CD4-positive, alpha-beta T cell treated with Interleukin-2 at 100 ng/mL for 4 hours (primary cell): ENCODE data around the gene TPPP.
"Not testable (repeated sequence)": the region's sequence is repeated elsewhere in the genome, so short reads cannot be mapped to it uniquely, and the experiment has no call there.

Experiments
- DNase-seq: peaks from one replicate; pipeline ENCODE4 v3.0.0-alpha.2; 2020; ENCODE audit warnings: low spot score

Gene TPPP

DNA sequence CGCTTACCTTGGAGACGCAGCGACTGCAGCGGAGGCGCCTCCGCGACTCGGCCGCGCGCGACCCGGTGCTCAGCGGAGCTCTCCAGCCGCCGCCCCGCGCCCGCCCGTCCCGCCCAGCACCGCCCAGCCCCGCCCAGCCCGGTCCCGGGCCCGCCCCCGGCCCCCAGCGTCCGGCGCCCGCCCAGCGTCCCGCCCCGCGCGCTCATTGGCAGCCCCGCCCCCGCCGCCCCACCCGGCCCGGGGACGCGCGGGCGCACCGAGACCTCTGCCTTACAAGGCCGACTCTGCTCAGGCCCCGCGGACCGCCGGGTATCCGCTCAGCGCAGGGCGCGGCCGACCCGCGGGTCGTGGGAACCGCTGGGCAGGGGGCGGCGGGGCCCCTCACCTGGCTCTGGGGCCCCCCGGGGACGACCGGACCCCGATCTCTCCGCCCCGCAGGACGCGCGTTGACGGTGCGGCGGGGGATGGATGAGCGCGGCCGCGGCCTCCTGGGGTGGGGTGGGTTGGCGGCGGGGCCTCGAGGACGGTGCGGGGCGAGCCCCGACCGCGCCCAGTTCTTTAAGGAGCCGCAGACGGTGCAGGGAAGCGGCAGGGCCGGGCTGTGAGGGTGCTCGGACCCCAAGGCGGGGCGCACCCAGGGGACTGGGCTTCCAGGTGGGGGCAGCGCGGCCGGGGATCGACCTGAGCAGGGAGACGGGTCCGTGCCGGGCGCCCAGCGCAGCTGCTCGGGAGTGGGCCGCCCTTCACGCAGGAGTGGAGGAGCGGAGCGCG is at the start of gene TPPP:
TPPP (minus strand) TSS at position 82 of the 771 bp plus-strand sequence. CDS start 15,292 bp downstream, outside the sequence.
- peak; percentile 83 for DNase-seq

GRCh38 chr5:742276-742675 is 49.1 kb upstream of the TPPP start:
- DNase-seq = not testable (repeated sequence)

- not testable (repeated sequence) for DNase-seq
These were observed 41.0 kb upstream of the TPPP start for GRCh38 chr5:734145-734544.

- DNase-seq = not testable (repeated sequence)
These were observed 39.8 kb upstream of the TPPP start for GRCh38 chr5:732754-733454.

- not testable (repeated sequence) for DNase-seq
These were observed 36.1 kb upstream of the TPPP start for GRCh38 chr5:729225-729624.

- not testable (repeated sequence) for DNase-seq
These were observed 33.9 kb upstream of the TPPP start for GRCh38 chr5:727087-727486.

- DNase-seq = not testable (repeated sequence)
These were observed 30.7 kb upstream of the TPPP start for GRCh38 chr5:723865-724264.

GRCh38 chr5:723309-723708 is 30.2 kb upstream of the TPPP start:
- DNase-seq = not testable (repeated sequence)

GRCh38 chr5:719379-719778 is 26.2 kb upstream of the TPPP start:
- DNase-seq = not testable (repeated sequence)

DNA sequence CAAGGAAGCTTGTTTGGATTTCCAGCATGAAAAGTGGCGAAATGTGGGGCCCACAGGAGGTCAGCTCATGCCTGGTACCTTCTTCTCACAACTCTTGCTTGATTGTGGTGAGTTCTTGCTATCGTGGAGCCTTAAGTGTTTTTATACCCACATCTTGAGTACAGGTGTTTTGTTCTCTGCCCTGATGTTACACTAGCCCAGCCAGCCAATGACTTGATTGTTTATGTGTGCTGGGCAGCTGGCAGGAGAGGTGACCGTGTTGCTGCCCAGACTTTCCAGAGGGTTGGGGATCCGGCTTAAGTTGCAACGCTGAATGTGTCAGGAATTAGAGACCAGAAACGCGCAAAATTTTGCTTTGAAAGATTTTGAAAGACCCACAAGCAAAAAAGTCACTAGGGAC is 24.0 kb upstream of the TPPP start:
- no peak for DNase-seq

DNA sequence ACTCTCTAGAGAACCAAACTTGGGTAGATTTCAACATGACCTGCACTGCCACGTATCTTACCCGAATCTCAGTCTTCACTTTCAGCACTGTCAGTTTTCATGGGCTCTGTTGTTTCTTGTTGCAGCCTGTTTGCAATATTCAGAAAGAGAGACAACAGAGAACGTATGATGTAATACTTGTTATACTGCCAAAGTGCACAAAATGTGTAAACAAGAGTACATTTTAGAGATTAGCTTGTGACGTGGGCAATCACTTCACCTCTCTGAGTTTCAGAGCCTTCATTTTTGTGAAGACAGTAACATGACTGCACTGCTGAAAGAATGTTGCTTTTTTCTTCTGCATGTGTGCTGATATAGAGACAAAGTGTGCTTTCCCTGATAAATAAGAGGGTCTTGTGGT is 23.6 kb upstream of the TPPP start:
- not testable (repeated sequence) for DNase-seq

GRCh38 chr5:715636-716035 is 22.5 kb upstream of the TPPP start:
- not testable (repeated sequence) for DNase-seq

DNA sequence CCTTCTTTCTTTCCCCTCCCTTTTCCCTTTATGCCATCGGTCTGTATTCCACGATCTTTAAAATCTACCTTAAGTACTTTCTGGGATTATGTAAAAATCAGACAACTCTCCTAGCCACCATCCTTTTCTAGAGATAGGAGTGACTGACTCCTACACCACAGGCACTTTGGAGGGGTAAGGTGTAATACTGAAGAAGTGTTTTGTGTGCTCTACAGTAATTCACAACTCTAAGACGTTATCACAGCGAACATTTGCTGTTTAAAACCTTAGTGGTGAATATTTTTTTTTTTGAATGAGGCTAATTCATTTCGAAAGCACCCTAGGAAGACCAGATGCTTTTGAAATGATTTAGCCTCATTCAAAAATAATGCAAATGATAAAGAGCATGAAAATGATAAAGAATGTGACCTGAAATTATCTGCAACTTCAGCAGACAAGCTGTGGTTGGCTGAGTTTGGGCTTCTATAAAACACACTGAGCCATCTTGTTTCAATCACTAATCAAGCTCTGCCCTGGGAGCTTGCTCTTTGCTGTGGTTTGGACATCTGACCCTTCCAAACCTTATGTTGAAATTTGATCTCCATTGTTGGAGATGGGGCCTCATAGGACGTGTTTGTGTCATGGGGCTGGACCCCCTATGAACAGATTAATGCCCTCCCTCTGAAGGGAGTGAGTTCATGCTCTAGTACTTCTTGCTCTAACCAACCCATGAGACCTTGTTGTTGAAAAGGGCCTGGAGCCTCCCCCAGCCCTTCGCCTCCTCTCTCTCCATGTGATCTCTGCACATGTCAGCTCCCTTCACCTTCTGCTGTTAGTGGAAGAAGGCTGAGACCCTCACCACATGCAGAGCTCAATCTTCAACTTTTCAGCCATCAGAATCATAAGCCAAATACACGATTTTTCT is 21.3 kb upstream of the TPPP start:
- not testable (repeated sequence) for DNase-seq

DNA sequence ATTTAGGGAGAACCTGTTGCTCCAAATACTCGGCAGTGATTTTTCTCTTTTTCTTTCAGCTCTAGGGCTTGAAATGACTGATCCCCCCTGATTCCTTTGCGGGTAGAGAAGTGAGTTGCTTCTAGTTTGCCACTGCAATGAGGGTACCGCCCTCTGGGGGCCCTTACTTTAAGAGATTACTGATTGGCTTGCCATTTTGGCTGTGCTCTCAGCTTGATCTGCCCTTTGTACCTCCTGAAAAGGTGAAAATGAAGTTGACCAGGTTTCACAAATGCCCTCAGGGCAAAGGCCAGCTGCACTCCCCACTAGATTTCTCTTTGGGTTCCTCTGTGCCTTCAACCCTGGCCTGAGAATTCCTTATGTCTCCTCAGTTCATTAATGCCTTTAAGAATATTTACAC is 20.5 kb upstream of the TPPP start:
- DNase-seq = not testable (repeated sequence)

DNA sequence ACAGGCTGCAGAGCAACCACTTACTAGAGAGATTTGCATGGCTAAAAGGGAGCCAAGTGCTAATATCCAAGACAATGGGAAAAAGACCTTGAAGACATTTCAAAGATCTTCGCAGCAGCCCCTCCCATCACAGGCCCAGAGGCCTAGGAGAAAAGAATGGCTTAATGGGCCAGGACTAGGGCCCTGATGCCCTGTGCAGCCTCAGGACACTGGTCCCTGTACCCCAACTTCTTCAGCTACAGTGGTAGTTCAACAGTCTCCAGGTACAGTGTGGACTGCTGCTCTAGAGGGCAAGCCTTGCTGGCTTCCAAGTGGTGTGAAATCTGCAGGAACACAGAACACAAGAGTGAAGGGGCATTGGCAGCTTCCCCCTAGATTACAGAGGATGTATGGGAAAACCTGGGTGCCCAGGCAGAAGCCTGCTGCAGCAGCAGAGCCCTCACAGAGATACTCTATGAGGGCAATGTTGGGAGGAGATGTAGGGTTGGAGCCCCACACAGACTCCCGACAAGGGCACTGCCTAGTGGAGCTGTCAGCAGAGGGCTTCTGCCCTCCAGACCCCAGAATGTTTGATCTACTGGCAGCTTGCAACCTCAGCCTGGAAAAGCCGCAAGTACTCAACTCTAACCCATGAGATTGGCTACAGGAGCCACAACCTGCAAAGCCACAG is 15.8 kb upstream of the TPPP start:
- DNase-seq = not testable (repeated sequence)

DNA sequence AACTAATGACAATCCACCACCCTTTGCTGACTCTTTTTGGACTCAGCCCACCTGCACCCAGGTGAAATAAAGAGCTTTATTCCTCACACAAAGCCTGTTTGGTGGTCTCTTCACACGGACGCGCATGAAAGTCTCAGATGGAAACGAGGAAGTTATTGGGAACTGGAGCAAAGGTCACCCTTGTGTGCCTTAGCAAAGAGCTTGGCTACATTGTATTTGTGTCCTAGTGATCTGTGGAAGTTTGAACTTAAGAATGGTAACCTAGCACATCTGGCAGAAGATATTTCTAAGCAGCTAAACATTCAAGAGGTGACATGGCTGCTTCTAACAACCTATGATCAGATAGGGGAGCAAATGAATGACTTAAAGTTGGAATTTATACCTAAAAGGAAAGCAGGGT is 15.2 kb upstream of the TPPP start:
- DNase-seq = not testable (repeated sequence)

DNA sequence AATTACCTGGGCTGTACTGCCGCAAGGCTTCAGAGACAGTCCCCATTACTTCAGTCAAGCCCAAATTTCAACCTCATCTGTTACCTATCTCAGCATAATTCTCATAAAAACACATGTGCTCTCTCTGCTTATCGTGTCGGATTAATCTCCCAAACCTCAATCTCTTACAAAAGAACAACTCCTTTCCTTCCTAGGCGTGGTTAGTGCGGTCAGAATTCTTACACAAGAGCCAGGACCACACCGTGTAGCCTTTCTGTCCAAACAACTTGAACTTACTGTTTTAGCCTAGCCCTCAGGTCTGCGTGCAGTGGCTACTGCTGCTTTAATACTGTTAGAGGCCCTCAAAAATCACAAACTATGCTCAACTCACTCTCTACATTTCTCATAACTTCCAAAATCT is 13.0 kb upstream of the TPPP start:
- DNase-seq = not testable (repeated sequence)

DNA sequence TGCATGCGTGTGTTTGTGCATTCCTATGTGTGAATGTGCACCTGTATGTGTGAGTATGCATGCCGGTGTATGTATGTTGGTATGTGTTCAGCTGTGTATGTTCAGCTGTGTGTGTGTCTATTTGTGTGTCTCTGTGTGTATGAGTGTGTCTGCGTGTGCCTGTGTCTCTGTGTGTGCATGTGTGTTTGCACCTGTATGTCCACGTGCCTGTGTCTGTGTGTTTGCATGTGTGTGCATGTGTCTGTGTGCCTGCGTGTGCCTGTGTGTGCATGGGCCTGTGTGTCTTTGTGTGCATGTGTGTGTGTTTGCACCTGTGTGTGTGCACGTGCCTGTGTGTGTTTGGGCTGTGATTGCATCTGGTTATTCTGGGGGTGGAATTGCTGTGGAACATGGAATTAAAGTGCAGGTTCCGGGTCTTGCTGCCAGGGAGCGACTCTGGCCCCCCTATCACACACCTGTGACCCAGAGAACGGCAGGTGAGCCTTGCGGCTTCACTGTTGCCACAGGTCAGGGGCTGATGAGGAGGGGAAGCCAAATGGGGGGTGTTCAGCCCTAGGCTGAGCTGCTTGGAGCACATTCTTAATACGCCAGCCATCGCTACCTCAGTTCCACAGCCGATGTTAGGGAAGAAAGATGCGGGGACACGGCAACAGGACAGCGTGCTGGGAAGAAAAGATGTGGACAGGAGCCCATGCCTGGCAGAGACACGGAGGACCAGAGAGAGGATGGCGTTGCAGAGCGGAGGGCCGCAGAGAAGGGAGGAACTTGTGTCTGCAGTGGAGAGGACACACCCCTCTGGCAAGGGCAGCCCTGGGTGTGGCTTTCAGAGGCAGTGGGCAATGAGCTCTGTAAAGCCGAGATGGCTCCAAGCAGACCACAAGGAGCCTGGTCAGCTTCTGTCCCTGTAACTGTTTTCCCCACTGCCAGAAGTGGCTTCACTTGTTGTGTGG is 3.9 kb upstream of the TPPP start:
- DNase-seq = not testable (repeated sequence)

GRCh38 chr5:696191-696590 is 3.0 kb upstream of the TPPP start:
- not testable (repeated sequence) for DNase-seq

- not testable (repeated sequence) for DNase-seq
These were observed 2.3 kb upstream of the TPPP start for GRCh38 chr5:695475-695874.
